HS-27A (cell line): ENCODE data around the gene DYRK2.

Source experiments
- DNase-seq: peaks from one replicate; pipeline ENCODE4 v3.0.0-alpha.2; 2012; ENCODE audit warnings: low read depth, missing footprints

DYRK2 gene

DNA sequence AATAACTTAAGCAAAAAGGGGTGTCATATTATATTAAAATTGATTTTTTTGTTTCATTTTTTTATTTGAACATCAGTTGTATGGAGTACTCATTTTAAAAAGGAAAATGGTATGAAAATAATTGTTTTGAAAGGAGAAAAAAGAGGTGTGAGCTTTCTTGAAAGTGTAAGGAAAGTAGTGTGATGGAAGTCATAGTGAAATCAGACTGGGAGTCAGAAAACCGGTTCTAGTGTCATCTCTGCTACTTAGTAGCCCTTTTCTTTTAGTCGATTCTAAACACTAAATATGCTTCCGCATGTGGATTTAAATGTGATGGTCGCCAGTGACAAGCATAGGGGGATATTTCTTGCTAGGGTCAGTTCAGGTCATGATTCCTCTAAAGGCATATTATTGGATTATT, 1.8 kb upstream of the DYRK2 start:
- DNase-seq, result no peak

DNA sequence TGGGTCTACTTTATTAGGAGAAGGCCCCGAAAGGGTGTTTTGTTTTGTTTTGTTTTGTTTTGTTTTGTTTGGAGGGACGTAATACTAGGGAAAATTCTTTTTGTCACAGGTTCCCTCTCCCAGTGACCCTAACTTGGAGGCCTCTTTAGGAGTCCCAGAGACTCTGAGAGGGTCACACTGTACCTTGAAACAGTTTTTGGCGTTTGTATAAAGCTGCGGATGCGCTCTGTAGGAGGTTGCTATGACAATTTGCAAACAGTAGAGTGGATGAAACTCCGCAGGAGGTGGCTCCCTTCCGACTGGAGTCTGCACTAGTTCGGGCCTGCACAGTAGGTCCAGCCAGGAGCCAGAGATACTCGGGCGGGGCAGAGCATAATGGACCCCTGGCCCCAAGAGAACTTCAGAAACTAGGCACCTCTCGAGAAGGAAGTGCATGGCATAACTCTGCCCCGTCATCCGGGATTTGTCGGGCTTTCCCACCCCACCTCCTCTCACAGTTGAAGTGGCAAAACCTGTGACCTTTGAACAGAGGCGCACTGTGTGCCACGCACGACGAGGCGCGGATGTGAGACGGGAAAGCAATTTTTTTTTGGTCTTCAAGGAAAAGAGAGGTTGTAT, 1.3 kb upstream of the DYRK2 start:
- DNase-seq, result no peak

DNA sequence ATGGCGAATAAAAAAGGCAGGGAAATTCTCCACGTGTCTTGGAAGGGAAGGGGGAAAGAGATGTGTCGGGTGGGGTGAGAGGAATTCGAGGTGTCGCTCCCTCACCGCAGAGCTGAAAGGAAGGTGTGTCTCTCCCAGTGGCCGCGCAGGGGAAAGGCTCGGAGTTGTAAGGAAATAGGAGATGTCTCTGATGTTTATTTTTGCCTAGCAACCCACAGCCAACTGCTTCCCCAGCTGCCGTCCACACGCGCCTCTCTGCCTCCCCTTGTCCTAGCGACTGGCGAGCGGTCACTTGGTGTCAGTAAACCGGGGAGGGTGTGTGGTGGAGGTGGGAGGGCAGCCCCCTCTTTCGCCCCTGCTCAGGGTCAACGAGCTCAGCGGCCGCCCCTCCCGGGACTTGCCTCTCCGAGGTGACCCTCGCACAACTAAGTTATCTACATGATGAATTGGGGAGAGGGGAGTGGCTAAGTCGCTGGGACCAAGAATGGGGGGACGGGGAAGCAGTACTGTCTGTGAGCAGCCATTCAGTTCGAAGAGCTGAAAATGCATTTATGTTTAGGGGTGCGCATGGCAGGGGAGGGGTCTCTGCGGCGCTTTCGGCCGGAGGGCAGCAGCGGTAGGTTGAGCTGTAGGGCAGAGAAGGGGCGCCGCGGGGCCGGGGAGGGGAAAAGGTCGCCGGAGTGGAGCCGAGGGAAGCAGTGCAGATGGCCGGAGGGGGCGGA, 585 bp upstream of the DYRK2 start:
- no peak for DNase-seq

DNA sequence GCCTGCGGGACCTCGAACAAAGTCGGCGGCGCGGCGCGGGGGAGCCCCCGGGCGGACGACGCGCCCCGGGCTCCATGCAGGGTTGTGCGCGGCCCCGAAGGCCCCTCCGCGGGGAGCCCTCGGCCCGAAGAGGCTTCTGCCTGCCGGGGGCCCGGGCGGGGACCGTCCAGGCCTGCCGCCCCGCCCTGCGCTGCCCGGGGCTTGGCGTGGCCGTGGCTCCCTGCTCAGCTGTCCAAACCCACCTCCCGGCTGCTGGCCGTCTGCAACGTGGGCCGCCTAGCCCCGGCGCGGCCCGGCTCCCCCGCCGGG, 670 bp downstream of the DYRK2 start:
- no peak for DNase-seq

DNA sequence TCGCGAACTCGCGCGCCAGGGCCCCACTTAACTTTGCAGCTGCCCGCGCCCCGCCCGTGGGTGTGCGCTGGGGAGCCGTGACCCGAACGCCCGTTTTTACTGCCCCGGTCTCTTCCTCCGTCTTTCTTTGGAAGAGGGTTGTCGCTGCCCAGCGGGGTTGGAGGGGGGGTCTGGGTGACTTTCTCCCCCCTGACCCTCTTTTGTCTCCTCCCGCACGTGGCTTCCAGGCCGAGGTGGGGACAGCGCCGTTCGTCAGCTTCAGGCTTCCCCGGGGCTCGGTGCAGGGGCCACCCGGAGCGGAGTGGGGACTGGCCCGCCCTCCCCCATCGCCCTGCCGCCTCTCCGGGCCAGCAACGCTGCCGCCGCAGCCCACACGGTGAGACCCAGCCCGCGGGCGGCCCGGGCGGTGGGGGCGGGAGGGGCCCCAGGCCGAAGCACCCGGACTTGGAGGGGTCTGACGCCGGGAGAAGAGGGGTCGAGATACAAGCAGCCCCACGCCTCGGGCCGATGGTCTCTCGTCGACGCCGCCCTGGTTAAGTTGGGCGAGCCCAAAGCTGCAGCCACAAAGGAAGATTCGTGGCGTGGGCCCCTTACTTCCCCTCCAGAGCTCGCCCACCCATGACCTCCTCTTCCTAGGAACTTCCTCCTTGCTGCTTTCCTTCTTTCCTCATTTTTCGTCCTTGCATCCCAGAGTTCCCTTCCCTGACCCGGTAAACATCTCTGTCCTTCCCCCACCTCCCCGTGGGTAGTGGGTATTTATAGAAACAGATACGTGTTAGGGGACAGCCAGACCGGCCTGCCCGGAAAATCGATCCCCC, 1.2 kb downstream of the DYRK2 start:
- no peak for DNase-seq

DNA sequence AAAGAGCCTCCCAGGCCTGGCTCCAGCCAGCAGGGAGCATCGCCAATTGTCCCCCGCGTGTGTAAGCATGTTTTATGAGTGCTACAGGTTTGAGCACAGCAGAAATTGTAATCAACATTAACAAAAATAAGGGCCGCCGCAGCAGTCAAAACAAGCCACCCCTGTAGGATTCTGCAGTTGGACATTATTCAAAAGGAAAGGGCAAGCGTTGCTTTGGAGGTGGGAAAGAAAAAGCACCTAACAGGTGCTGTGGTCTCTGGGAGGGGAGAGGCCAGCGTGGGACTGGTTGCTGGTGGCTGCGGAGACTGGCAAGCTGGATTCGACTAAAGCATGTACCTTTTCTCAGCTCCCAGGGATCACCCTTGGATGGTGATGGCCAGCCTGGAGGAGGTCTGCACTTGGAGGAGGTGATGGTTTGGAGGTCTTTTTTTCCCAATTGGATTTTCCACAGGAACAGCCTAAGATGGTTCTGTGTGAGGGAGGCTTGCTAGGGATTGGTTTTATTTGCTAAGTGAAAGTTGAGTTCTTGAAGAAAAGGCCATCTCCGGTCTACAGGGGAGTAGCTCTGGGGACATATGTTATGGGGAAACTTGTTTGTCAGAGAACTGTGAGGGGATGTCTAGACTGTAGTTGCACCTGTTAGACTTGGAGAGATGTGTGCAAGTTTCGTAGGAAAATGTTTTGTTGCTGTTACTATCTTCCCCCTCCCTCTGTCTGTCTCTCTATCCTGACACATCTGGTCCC, 2.0 kb downstream of the DYRK2 start:
- no peak for DNase-seq

DNA sequence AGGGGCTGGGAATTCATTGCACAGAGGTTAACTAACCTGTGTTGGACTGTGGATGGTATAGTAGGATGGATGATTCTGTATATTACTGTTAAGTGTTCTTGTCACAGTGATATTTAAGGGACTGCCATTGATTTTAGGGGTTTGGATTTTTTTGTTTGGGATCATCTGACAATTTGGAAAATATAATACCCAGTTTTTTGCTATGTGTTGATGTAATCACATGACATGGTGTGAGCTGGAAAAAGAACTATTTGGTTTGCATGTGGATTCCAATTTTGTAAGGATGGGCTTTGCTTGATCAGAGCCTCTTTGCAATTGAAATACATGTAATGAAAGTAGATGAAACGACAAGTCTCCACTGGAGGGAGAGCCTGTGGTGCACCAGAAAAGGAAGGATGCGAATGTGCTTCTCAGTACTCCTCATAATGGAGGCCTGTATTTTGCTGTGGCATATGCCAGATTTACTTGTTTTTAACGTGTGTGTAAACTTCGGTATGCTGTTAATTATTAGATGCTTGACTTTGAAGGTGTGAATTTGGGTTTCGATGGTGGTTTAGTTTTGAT, 2.7 kb downstream of the DYRK2 start:
- DNase-seq, result no peak

DNA sequence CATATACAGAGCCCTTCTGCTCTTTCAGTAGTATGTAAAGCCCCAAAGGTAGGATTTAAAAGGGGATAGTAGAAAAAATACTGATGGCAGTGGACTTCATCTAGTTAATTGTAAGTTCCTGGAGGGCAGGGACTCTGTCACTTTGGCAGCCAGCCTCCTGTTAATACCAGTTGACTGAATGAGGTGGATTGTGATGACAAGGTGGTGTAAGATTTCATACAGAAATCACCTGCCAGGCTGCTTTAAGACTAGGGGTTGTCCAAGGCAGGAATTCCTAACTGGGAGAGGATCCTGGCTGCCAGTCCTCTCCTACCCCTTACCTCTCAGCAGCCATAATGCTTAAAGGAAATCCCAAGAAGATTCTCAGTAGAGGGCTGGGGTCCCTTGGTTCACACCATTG, 7.3 kb downstream of the DYRK2 start:
- no peak for DNase-seq

DNA sequence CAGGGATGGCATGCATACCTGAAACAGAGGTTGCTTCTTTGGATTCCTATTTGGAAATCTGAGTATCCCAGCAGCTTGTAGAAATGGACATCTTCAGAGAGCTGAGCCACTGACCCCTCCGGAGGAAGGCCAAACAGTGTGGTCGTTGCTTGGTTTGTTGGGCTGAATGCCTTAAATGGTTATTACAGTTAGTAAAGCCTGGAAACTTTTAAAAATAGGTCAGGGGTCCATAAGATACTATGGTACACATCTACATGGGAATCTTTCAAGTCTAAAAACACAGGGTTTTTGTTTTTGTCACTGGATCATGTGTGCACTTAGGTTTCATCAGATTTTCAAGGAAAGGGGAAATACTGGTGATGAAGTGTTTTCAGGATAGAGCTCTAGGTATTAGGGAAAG, 7.7 kb downstream of the DYRK2 start:
- DNase-seq, result no peak

DNA sequence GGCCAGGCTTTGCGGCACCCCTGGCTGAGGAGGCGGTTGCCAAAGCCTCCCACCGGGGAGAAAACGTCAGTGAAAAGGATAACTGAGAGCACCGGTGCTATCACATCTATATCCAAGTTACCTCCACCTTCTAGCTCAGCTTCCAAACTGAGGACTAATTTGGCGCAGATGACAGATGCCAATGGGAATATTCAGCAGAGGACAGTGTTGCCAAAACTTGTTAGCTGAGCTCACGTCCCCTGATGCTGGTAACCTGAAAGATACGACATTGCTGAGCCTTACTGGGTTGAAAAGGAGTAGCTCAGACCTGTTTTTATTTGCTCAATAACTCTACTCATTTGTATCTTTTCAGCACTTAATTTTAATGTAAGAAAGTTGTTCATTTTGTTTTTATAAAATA, 9.9 kb downstream of the DYRK2 start:
- no peak for DNase-seq

DNA sequence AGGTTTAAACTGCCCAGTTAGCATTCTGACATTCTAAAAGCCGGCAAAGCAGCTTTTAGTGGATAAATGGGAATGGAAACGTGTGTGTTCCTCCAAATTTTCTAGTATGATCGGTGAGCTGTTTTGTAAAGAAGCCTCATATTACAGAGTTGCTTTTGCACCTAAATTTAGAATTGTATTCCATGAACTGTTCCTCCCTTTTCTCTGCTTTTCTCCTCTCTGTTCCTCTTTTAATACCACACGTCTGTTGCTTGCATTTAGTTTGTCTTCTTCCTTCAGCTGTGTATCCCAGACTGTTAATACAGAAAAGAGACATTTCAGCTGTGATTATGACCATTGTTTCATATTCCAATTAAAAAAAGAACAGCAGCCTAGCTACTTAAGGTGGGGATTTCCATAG, 10.7 kb downstream of the DYRK2 start:
- no peak for DNase-seq

DNA sequence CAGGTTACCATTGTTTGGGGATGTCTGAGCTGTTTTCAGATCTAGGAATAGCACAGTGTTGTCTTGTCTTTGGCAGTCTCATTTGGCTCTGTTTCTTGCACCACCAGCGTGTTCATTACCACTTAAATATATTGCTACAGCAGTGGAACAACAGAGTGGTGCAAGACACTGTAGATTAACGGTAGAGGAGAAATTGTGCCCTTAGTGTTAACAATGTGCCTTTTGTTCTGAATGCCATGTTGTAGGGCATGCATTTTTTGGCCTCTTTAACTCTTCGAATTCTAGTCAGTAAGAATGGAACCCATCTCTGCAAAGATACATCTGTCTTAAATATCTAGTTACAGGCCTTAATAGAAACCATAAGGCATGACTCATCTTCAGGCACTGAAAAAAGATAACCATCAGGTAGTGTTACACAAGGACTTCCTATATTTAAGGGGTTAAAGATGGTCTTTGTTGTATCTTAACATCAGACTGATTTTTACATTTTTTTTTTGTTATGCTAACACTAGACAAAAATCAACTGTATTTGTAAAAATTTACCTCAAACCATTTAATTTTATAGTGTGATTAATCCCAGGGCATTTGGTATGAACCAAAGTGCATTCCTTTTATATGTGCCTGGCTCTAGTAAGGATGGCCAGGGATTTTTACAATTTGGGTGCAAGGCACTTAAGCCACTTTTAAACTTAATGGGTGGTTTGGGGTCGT, 12.9 kb downstream of the DYRK2 start:
- no peak for DNase-seq

DNA sequence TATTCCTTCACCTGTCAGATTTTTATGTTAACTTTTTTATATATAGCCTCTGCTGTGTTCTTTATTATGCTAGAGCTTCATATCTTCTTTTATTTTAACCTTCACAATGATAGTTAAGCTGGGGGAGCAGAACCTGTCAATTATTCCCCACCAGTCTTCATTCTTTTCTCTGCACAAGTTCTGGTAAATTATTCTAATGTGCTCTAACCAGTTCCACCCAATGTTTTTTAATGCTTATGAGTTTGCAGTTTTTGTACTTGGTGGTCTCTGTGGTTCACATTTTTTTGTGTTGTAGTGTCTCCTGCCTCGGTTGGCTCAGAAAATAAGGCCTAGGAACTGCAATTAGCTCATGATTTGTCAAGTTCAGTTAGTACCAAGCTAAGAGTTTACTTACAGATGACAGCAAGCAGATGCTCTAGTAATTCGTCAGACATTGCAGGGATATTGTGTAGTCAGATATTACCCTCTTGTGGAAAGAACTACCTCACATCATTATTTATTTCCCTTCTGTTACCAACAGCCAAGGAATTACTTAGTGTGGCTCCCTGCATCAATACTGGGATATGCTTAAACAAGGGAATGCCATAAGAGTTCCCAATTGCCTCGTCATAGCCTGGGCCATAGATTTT, 14.5 kb downstream of the DYRK2 start:
- no peak for DNase-seq

DNA sequence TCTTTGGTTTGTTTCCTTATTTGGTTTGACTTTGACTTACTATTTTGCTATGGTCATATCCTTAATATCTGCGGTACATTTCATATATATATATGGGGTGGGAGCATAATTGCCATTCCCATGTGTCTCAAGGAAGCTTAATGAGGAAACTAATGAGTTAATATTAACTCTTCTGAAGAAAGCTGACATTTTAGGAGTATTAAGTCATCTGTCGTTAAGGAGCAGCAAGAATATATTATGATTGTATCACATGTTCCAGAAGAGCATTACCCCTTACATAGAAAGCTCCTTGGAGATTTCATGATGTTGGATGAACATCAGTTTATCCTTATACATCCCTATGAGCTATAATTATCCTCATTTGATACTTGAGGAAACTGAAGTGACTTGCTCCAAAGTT, 15.6 kb downstream of the DYRK2 start:
- DNase-seq, result no peak

DNA sequence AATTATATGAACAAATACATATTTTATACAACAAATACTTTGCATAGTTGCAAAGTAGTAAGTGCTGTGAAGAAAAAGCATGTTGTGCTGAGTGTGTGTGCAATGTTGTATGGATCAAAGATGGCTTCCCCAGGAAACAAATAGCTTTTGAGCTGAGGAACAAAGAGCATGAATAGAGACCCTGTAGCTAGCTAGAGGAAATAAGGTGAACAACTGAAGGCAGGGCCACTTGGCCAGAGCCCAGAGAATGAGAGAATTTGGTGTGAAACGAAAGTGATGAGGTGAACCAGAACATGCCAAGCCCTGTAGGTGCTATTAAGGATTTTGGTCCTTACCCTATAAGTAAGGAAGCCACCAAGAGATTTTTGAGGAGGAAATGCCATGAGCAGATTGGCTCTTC, 17.1 kb downstream of the DYRK2 start:
- no peak for DNase-seq

DNA sequence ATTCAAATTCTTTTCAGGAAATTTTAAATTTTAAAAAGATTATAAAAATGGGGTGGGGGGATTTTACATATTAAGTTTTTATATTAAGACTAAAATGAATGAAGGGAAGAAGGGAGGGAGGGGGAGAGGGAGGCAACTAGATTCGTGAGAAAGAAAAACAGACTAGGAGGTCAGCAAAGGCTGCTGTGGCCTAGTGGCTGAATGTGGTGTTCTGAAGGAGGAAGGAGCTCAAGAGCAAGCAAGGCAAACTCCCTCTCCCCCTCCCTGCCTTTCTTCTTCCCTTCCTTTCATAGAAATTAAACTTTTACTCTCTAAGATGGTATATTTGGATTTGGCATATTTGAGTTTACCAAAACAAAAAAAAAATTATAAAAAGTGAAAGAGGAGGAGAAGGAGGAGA, 18.1 kb downstream of the DYRK2 start:
- DNase-seq, result no peak

DNA sequence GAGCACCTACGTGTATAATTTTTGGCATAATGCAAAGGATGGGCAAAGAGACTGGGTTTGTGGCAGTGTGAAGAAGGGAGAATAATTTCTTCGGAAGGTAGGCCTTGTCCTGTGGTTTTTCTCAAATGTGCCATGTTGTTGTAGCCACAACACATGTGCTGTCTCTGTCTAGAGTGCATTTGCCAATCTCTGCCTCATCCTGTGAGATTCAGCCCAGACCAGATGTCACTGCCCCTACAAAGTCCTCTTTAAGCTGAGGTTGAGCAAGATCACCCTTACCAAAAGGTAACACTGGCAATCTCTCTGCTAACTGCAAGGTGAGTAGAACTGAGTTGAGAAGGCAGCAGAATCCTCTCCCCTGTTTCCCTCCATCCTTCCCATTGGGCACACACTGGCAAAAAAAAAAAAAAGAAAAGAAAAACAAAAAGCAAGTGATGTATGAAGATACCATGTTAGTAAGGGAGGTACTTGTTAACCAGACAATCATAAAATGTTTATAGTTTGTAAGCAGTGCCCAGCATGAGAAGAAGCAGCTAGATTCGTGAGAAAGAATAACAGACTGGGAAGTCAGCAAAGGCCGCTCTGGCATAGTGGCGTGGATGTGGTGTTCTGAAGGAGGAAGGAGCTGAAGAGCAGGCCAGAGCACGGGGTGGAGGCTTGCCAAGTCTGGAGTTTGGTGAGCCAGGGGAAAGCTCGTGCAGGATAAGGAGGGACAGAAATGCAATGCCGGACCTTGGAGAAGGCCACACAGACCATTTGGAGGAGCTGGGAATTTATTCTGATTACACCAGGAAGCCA, 18.9 kb downstream of the DYRK2 start:
- no peak for DNase-seq

DNA sequence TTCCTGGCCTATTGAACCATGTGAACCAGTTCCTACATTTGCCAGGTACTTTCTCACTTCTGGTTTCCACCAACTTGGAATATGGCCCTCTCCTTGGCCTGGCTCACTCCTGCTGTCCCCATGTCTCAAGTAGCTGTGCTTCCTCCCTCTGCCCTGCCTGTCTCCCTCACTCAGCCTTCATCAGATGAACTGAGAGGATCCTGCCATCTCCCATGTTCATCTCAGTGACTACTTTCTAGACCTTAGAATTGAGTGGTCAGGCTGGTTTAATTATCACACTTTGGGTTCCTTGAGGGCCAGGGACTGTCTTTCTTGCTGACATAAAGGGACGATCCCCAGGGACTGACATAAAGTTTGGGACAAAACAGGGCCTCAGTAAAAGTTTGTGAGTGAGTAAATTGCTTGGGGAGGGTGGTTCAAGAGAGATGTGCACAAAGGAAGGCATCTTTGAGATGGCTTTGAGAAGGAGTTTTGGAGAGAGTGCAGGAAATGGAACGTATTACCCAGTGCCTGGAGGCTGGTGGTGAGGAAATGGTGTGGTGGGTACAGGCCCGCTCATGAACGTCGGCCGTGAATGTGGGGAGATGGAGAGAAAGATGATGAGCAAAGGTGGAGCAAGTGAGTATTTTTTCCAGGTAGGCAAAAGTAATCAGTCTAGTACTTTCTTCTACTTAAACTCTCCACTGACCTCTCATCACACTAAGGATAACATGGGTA, 20.8 kb downstream of the DYRK2 start:
- DNase-seq, result no peak

DNA sequence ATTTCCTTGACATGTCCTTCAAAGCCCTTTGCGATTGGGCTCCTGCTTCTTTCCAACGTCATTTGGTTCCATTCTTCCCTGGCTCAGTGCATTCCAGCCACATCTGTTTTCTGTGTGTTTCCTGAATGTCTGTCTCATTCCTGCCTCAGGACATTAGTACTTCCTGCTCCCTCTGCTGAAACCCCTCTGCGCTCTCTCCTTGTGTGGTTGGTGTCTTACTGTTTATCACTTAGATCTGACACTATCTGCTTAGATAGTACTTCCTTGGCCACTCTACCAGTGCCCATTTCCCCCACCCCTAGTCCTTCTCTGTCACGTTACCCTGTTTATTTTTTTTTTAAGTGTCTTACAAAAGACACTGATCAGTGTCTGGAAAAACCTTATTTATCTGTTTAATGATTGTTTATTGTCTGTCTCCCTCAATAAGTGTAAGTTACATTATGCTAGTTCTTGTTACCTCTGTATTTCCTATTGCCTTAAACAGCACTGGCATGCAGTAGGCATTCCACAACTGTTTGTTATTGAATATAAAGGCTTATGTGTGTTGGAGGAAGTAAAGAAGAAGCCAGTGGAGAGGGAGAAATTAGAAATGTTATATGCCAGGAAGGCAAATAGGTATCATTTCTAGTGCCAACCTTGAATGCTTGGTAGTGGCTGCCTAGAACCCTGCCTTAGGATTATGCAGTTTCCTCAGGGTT, 21.5 kb downstream of the DYRK2 start:
- no peak for DNase-seq
